ENCODE measurements around the gene FKBP15.
A peak's percentile ranks its signal among the peaks of the same experiment; 100 is the strongest.
"Not testable (repeated sequence)": the region's sequence is repeated elsewhere in the genome, so short reads cannot be mapped to it uniquely, and the experiment has no call there.

The FKBP15 gene

GRCh38 chr9:113150670-113151611 lies 70.1 kb downstream of the FKBP15 start, which contains the start of gene SLC31A2:
TSS of gene SLC31A2 (plus strand) at chr9:113151007. CDS start at chr9:113151075, 68 bp downstream.
- H3K4me3 ChIP-seq (ENCODE audit: low read length): peak within 1 kb of the TSS; percentile 93
- TF ChIP-seq CTCF (conservative IDR thresholded peaks at IDR 0.05; ENCODE audit: low read length): peak; percentile 27; the same call in 1 of the 2 replicates
- DNase-seq (ENCODE audit: low read depth): peak; percentile 76

GRCh38 chr9:113149561-113149960 lies 71.5 kb downstream of the FKBP15 start:
- not testable (repeated sequence) for H3K4me3 ChIP-seq (ENCODE audit: low read length); DNase-seq (ENCODE audit: low read depth)

GRCh38 chr9:113148781-113149510 lies 72.1 kb downstream of the FKBP15 start:
- no peak for DNase-seq (ENCODE audit: low read depth)
- no peak overlapping the region for H3K4me3 ChIP-seq (ENCODE audit: low read length)
- TF ChIP-seq CTCF (conservative IDR thresholded peaks at IDR 0.05; ENCODE audit: low read length): no peak

- DNase-seq (ENCODE audit: low read depth): no peak
- no peak for TF ChIP-seq CTCF (conservative IDR thresholded peaks at IDR 0.05; ENCODE audit: low read length)
- H3K4me3 ChIP-seq (ENCODE audit: low read length): no peak overlapping the region
These were observed 72.7 kb downstream of the FKBP15 start for GRCh38 chr9:113148372-113148705.

- no peak for TF ChIP-seq CTCF (conservative IDR thresholded peaks at IDR 0.05; ENCODE audit: low read length)
- H3K4me3 ChIP-seq (ENCODE audit: low read length): no peak overlapping the region
- no peak for DNase-seq (ENCODE audit: low read depth)
These were observed 77.4 kb downstream of the FKBP15 start for GRCh38 chr9:113143432-113144227.

GRCh38 chr9:113140896-113141295 lies 80.2 kb downstream of the FKBP15 start:
- not testable (repeated sequence) for DNase-seq (ENCODE audit: low read depth); H3K4me3 ChIP-seq (ENCODE audit: low read length)

GRCh38 chr9:113139953-113140352 lies 81.1 kb downstream of the FKBP15 start:
- no peak for TF ChIP-seq CTCF (conservative IDR thresholded peaks at IDR 0.05; ENCODE audit: low read length)
- no peak for DNase-seq (ENCODE audit: low read depth)
- H3K4me3 ChIP-seq (ENCODE audit: low read length): no peak overlapping the region
